Measurements from ENCODE around the gene AGBL5.
A peak's percentile ranks its signal among the peaks of the same experiment; 100 is the strongest.

The AGBL5 gene

DNA sequence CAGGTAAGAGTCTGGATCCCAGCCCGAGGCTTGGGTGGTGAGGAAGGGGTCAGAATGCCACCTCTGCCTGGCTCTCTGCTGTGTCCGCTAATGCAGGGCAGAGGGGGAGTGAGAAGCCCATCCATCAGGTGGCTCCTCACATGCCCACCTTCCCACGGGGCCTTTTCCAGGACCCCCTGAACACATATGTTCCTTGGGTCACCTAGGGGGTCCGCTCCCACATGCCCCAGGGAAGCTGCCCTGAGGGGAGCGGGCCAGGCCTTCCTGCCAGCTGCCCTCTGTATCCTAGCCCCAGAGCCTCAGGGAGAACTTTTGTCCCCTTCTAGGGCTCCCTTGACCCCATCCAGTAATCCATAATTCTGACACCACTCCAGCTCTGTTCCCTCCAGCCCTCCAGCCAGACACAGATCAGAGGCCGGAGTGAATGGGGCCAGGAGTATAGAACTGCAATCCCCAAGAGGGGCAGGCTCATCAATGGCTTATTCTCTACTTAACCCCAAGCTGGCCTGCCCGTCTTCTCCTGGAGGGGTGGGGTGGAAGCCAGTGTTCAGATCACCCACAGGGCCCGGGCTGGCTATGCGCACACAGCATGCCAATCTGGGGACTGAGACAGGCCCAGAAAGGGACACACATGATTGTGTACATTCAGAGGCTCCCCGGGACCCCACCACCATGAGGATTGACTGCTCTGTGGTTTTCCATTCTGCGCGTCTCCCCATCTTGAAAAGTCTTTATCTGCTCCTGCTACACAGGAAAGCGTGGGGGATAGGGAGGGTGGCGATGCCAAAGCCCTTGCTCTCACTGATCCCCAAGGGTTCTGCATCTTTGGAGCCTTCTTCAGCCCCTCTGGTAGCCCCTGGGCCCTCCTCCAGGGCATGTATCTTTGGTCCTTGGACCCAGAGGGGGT lies 28.0 kb downstream of the AGBL5 start:
- no peak for DNase-seq

DNA sequence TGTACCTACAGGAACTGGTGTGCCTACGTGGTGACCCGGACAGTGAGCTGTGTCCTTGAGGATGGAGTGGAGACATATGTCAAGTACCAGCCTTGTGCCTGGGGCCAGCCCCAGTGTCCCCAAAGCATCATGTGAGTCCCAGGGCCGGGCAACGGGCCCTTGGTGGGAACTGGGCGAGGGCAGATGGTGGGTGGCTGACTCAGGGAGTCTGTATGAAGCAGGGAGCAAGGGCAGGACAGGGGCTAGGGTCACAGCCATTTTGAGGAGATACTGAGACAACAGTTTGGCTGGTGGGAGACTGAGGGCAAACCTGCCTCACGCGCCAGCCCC lies 28.6 kb downstream of the AGBL5 start:
- DNase-seq: no peak

DNA sequence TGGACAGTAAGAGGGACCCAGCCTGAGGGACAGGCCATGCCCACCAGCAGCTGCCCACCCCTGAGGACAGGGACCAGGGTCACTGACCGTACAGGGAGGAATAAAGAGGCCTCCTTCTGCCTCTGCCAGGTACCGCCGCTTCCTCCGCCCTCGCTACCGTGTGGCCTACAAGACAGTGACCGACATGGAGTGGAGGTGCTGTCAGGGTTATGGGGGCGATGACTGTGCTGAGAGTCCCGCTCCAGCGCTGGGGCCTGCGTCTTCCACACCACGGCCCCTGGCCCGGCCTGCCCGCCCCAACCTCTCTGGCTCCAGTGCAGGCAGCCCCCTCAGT lies 29.1 kb downstream of the AGBL5 start:
- no peak for DNase-seq

GRCh38 chr2:27081984-27082772 lies 30.7 kb downstream of the AGBL5 start:
- no peak for DNase-seq

DNA sequence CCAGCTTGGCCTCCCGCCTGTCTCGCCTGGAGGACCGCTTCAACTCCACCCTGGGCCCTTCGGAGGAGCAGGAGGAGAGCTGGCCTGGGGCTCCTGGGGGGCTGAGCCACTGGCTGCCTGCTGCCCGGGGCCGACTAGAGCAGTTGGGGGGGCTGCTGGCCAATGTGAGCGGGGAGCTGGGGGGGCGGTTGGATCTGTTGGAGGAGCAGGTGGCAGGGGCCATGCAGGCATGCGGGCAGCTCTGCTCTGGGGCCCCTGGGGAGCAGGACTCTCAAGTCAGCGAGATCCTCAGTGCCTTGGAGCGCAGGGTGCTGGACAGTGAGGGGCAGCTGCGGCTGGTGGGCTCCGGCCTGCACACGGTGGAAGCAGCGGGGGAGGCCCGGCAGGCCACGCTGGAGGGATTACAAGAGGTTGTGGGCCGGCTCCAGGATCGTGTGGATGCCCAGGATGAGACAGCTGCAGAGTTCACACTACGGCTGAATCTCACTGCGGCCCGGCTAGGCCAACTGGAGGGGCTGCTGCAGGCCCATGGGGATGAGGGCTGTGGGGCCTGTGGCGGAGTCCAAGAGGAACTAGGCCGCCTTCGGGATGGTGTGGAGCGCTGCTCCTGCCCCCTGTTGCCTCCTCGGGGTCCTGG lies 31.4 kb downstream of the AGBL5 start:
- no peak for DNase-seq

DNA sequence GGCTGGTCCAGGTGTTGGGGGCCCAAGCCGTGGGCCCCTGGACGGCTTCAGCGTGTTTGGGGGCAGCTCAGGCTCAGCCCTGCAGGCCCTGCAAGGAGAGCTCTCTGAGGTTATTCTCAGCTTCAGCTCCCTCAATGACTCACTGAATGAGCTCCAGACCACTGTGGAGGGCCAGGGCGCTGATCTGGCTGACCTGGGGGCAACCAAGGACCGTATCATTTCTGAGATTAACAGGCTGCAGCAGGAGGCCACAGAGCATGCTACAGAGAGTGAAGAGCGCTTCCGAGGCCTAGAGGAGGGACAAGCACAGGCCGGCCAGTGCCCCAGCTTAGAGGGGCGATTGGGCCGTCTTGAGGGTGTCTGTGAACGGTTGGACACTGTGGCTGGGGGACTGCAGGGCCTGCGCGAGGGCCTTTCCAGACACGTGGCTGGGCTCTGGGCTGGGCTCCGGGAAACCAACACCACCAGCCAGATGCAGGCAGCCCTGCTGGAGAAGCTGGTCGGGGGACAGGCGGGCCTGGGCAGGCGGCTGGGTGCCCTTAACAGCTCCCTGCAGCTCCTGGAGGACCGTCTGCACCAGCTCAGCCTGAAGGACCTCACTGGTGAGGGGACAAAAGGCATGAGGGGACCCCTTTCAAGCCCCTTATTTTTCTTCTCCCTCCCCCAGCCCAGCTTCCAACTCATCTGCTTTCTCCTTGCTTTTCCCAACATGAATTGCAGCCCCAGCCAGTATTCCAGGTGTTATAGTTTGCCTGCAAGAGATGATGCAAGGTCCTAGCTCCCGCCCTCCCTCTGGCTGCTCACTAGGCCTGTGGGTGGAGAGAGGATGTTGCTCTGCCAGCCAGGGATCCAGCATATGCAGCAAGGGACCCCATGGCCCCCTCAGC lies 32.2 kb downstream of the AGBL5 start:
- no peak for DNase-seq

DNA sequence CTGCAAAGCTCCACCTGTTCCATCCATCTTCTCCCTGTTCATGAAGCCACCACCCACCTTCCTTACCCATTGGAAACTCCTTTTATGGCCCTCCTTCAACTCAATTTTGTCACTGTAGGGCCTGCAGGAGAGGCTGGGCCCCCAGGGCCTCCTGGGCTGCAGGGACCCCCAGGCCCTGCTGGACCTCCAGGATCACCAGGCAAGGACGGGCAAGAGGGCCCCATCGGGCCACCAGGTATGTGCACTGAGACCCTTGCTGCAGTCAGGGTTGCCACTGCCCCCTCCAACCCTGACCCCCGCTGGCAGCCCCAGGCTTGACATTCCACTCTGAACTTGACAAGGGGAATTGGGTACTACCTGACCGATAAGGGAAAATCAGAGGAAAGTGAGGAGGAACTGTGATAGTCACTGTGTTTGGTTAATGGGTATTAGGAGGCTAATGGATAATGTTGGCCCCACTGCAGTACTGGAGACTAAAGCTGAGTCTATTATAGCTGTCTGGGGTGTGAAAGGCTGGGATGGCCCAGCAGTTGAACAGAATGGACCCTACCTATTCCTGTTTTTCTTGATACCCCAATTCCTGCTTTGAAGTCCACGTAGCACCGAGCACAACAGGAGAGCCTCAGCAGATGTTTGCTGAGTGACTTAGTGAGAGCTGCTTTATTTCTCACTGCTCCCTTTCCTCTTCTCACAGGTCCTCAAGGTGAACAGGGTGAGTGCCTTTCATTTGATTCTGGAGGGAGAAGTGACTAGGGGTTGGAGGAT lies 33.0 kb downstream of the AGBL5 start:
- no peak for DNase-seq

DNA sequence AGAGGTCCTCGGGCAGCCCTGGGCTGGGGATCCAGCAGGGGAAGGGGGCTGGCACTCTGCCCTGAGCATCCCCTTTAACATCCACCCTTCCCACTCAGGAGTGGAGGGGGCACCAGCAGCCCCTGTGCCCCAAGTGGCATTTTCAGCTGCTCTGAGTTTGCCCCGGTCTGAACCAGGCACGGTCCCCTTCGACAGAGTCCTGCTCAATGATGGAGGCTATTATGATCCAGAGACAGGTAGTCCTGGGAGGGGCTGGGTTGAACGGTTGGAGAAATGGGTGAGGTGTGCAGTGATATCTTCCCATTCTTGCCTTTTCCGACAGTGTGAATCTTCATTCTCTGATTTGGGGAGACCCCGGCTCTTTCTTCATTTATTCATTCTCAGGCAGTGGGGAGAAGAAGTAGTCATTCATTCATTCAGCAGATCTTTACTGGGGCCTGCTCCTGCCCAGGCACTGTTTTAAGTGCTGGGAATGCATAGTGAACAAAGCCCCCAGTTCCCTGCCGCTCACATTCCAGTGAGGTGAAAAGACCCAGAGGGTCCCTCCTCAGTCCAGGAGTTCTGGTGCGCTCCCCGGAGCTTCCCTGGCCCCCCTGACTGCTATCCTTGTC lies 33.7 kb downstream of the AGBL5 start:
- no peak for DNase-seq

GRCh38 chr2:27085673-27086089 lies 34.2 kb downstream of the AGBL5 start:
- peak; percentile 11 to 38 for DNase-seq

GRCh38 chr2:27086090-27086723 lies 34.7 kb downstream of the AGBL5 start:
- peak; percentile 89 to 96 for DNase-seq

DNA sequence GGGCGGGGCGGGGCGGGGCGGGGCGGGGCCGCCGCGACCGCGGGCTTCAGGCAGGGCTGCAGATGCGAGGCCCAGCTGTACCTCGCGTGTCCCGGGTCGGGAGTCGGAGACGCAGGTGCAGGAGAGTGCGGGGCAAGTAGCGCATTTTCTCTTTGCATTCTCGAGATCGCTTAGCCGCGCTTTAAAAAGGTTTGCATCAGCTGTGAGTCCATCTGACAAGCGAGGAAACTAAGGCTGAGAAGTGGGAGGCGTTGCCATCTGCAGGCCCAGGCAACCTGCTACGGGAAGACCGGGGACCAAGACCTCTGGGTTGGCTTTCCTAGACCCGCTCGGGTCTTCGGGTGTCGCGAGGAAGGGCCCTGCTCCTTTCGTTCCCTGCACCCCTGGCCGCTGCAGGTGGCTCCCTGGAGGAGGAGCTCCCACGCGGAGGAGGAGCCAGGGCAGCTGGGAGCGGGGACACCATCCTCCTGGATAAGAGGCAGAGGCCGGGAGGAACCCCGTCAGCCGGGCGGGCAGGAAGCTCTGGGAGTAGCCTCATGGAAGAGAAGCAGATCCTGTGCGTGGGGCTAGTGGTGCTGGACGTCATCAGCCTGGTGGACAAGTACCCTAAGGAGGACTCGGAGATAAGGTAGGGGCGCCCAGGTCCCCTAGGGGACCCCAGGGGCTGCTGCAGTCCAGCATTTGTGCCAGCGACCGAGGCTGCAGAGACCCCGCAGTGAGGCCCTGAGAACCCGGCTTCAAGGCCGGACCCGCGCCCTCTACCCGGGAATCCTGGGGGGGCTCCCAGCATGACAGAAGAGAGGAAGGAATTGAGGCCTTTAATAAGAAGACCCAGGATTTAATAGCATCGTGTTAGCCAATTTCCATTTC lies 35.5 kb downstream of the AGBL5 start, which contains the start of gene KHK:
TSS of gene KHK (plus strand) at position 49 of the 870 bp plus-strand sequence. CDS start at position 537, 488 bp downstream.
- no peak for DNase-seq

GRCh38 chr2:27087823-27088410 lies 36.4 kb downstream of the AGBL5 start:
- no peak for DNase-seq

DNA sequence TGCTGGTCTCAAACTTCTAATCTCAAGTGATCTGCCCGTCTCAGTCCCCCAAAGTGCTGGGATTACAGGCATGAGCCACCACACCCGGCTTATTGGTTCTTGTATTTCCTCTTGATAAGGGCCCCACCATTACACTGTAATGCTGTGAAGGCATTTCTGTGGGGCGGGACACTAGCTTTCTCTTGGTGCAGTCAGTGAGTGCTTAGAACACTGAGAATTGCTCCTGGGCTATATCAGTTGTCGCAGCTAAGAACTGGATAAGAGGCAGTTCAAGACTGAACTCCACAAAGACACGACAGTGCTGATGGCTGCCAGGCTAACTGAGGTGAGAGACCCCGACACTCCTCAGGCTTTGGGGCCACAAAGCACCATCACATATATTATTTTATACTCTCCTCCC lies 37.2 kb downstream of the AGBL5 start:
- DNase-seq: no peak

DNA sequence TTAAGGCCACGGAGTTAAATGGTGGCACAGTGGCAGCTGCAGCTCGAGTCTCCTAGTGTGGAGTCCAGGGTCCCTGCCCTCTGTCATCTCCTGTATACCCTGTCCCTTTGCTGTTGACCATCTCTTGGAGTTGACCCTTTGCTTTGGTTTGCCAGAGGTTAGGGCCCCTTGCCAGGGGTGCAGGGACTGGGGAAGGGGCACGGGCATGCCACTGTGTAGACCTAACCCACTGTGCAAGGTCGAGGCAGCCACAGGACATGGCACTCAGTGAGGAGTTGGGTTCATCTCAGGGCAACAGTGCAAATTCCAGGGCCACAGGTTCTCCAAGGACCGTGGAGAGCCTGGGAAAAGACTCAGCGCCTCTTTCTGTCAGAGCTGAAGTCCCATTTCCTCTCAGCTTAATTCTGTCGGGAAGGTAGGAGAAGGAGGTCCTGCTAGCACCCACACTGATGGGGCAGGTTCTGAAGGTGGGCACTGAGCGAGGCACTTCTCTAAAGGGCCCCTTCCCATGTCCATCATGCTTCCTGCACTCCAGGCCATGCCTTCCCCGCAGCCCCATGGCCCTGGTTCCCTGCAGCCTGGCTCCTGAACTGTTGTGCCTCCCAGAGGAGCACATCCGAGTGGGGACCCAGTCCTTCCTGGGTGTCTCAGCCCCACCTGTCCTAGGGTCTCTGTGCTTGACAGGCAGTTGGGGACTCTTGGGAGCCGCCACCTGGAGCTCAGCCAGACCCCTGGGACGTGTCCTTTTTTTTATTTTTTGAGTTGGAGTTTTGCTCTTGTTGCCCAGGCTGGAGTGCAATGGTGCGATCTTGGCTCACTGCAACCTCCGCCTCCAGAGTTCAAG lies 37.9 kb downstream of the AGBL5 start:
- DNase-seq: no peak

DNA sequence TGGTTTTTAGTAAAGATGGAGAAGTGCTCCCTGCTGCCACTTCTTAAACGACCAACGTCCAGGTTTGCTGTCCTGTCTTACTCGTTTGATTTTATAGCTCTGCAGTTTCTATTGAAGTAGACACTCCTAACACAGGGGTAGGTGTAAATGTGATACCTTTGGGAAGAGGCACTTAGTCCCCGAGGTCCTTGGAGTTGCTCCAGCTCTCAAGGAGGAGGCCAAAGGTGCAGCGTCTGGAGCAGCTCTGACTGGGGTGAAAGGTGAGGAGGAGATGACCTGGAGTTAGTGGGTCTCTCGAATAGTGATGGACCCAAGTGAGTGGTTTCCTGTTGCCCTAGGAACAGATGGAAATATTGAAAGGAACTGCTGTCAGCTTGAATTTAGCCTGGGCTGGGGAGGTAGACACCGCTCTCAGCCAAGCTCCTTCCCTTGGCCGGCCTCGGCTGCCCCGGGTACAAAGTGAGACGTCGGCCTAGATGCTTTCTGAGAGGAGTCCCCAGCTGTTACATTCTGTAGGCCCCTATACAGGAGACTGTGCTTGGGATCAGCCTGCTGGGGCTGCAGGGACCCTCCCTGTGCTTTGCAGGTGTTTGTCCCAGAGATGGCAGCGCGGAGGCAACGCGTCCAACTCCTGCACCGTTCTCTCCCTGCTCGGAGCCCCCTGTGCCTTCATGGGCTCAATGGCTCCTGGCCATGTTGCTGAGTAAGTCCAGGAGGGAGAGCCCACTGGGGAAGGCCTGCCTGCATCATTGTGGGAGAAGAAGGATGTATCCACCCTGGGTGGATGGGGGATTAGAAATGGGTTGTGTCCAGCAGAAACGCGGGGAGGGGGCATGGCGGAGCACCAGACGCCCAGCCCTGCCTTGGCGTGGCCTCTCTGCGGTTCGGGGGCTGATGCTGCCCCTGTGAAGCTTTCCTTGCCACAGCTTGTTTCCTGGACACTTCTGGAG lies 40.6 kb downstream of the AGBL5 start:
- no peak for DNase-seq

DNA sequence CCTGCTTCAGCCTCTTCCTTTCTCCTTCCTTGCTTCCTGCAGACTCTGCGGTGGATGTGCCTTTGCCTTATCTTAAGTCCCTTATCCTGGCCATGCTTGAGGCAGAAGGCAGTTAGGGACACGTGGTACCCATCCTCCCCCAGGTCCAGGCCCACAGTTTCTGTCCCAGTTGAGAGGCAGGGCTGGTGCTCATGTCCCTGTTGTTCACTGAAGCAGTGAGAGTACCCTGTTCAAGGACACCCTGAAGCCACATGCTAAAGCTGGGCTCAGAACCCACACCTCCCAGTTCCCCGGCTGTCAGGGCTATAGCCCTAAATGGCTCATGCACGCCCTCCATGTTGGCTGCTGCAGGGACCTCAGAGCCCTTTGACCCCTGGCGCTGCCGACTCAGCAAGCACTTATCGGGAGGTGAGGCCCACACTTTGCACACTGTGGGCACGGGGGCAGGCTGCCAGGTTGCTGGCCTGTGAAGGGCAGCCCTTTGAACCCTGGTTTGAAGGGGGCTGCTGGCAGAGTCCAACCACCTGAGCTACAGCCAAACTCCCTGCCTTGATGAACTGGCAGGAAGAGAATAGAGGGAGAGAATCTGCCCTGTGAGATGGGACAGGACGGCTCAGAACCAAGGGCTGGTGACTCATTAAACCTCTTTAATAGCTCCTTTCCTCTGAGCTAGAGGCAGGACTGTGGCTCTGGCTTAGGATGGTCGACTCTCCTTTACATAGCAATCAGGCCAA lies 41.4 kb downstream of the AGBL5 start:
- DNase-seq: no peak
